Osteoblast (primary cell): ENCODE results near the gene SGMS2. TPM values are rescaled to one million over a fixed set of nuclear protein-coding genes. Genes with fewer than 3 reads are reported as not detected.

ENCODE experiments used
- DNase-seq: peaks from one replicate; pipeline ENCODE4 v3.0.0; 2011; ENCODE audit warnings: low spot score, mixed read lengths; ENCODE audit not compliant: insufficient read length; ENCODE audit errors: missing footprints
- H2AFZ ChIP-seq: 2 replicates; pipeline ENCODE4 v1.6.0; 2011; ENCODE audit warnings: mild to moderate bottlenecking, low read length
- H3K27ac ChIP-seq: 2 replicates; pipeline ENCODE4 v1.5.1; 2011; ENCODE audit warnings: mild to moderate bottlenecking, low read depth, low read length, moderate library complexity
- H3K27me3 ChIP-seq: 2 replicates; pipeline ENCODE4 v1.6.0; 2012; ENCODE audit warnings: mild to moderate bottlenecking, control low read depth, inconsistent platforms, low read length, moderate library complexity; ENCODE audit not compliant: insufficient read depth
- H3K36me3 ChIP-seq: 2 replicates; pipeline ENCODE4 v1.5.1; 2011; ENCODE audit warnings: mild to moderate bottlenecking, low read length, control low read depth, moderate library complexity; ENCODE audit not compliant: insufficient read depth
- H3K4me1 ChIP-seq: 2 replicates; pipeline ENCODE4 v1.5.1; 2011; ENCODE audit warnings: mild to moderate bottlenecking, low read length, control low read depth, moderate library complexity; ENCODE audit not compliant: insufficient read depth
- H3K4me2 ChIP-seq: 2 replicates; pipeline ENCODE4 v1.6.0; 2011; ENCODE audit warnings: mild to moderate bottlenecking, low read length; ENCODE audit not compliant: insufficient read depth
- H3K4me3 ChIP-seq: fragments of 200-600 bp; sonication (generic); 3 replicates; pipeline ENCODE4 v1.5.1; 2012; ENCODE audit warnings: mild to moderate bottlenecking, low read length, inconsistent platforms; ENCODE audit not compliant: insufficient read depth
- H3K79me2 ChIP-seq: 2 replicates; pipeline ENCODE4 v1.6.0; 2012; ENCODE audit warnings: mild to moderate bottlenecking, low read length, control low read depth, inconsistent platforms; ENCODE audit not compliant: insufficient read depth
- H3K9me3 ChIP-seq: 2 replicates; pipeline ENCODE4 v1.5.1; 2011; ENCODE audit warnings: low read depth, low read length, control low read depth
- H4K20me1 ChIP-seq: 2 replicates; pipeline ENCODE4 v1.6.0; 2012; ENCODE audit warnings: mild to moderate bottlenecking, low read length, control low read depth; ENCODE audit not compliant: insufficient read depth
- CTCF ChIP-seq: IDR thresholded peaks from 2 replicates; pipeline ENCODE4 v1.5.1; 2011; ENCODE audit warnings: mild to moderate bottlenecking, low read depth, low read length, moderate library complexity; ENCODE audit errors: extremely low read depth
- total RNA-seq: library from RNA; depleted of rRNA; stranded (reverse); fragments of >200 nt; gene quantifications from 2 replicates; pipeline ENCODE4 v1.2.3, GENCODE V29; 2012

Gene SGMS2
- total RNA-seq, 1 donor: 148 TPM

GRCh38 chr4:107808572-107808971 is 16.2 kb upstream of the SGMS2 start:
- H2AFZ ChIP-seq: no peak overlapping the region
- H4K20me1 ChIP-seq: no peaks in the 10 kb centered on the region

GRCh38 chr4:107809210-107809609 is 15.5 kb upstream of the SGMS2 start:
- H2AFZ ChIP-seq: no peak overlapping the region
- no peaks in the 10 kb centered on the region for H3K9me3 ChIP-seq
- no peak for TF ChIP-seq CTCF
- peaks cover 2% of the 10 kb centered on the region for H3K27me3 ChIP-seq
- H3K27ac ChIP-seq: no peak overlapping the region
- no peak overlapping the region for H3K4me3 ChIP-seq
- H3K4me2 ChIP-seq: no peak overlapping the region
- no peak for DNase-seq
- no peaks in the 10 kb centered on the region for H3K36me3 ChIP-seq
- peaks cover 4% of the 10 kb centered on the region for H3K4me1 ChIP-seq
- no peaks in the 10 kb centered on the region for H4K20me1 ChIP-seq
- H3K79me2 ChIP-seq: no peaks in the 10 kb centered on the region

More at GRCh38 chr4:107808572-107808971, 16.2 kb upstream of the SGMS2 start:
- Histone ChIP-seq H3K4me3 (no peak overlapping the region), H3K27me3 (peaks cover 2% of the 10 kb centered on the region), H3K9me3 (no peaks in the 10 kb centered on the region), H3K4me2 (no peak overlapping the region), H3K79me2 (no peaks in the 10 kb centered on the region), H3K4me1 (peaks cover 4% of the 10 kb centered on the region), H3K27ac (no peak overlapping the region), H3K36me3 (no peaks in the 10 kb centered on the region)
- DNase-seq: no peak
- no peak for TF ChIP-seq CTCF

- Histone ChIP-seq H4K20me1 (no peaks in the 10 kb centered on the region), H3K36me3 (no peaks in the 10 kb centered on the region), H3K4me2 (no peak overlapping the region), H3K27me3 (peaks cover 2% of the 10 kb centered on the region), H2AFZ (no peak overlapping the region), H3K4me3 (no peak overlapping the region), H3K27ac (no peak overlapping the region), H3K9me3 (no peaks in the 10 kb centered on the region), H3K79me2 (no peaks in the 10 kb centered on the region), H3K4me1 (peaks cover 6% of the 10 kb centered on the region)
- DNase-seq: no peak
- TF ChIP-seq CTCF: no peak
Observed at GRCh38 chr4:107814758-107815157, 10.0 kb upstream of the SGMS2 start.

- no peak overlapping the region for H2AFZ ChIP-seq
- H3K27ac ChIP-seq: no peak overlapping the region
- no peak for DNase-seq
- no peaks in the 10 kb centered on the region for H4K20me1 ChIP-seq
- no peak for TF ChIP-seq CTCF
- H3K9me3 ChIP-seq: no peaks in the 10 kb centered on the region
- no peaks in the 10 kb centered on the region for H3K79me2 ChIP-seq
- H3K4me3 ChIP-seq: no peak overlapping the region
- H3K36me3 ChIP-seq: no peaks in the 10 kb centered on the region
- peaks cover 2% of the 10 kb centered on the region for H3K27me3 ChIP-seq
- H3K4me1 ChIP-seq: peaks cover 6% of the 10 kb centered on the region
- H3K4me2 ChIP-seq: no peak overlapping the region
Observed at GRCh38 chr4:107815158-107815557, 9.6 kb upstream of the SGMS2 start.
